HG03045 (cell line): ENCODE data around the gene ARHGEF33.

Source experiments
- ATAC-seq: cut with Tn5 transposase; IDR thresholded peaks from one replicate; pipeline ENCODE4 v1.9.1; 2021; ENCODE audit warnings: mild to moderate bottlenecking, moderate library complexity; ENCODE audit not compliant: unreplicated experiment

Gene ARHGEF33

DNA sequence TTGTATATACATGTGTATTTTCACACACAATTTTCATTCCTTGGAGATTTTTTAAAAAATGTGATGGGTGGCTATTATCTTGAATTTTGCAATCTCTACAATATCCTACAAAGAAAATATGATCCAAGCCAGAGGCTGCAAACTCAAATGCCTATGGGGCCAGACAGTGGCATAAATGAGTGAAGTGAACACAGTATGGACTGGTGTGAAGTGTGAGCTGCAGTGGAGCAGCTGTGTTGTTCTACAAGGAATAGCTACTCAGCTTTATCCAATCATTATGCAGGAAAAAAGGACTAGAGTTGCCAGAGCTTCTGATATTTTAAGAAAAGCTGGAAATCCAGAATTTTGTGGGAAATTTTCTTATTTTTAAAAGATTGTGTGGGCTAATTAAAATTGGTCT lies 62.1 kb downstream of the ARHGEF33 start:
- no peak for ATAC-seq

GRCh38 chr2:38957972-38958371 lies 68.3 kb downstream of the ARHGEF33 start:
- no peak for ATAC-seq

DNA sequence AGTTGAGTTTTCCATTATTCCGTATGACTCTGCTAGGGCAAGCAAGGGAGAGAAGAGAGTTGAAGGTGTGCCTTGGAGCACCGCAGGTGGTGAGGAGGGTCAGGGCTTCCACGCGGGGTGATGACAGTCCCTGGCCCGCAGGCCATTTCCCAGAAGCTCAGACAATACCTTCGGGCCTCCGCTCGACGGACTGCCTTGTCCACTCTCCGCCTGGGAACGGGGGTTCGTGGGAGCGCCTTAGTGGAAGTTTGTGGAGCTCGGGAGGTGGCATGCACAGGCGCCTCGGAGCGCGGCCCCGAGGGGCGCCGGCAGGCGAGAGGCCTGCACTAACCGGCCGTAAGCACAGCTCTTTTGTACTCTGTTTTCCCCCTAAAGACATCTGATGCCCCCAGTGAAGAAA lies 69.8 kb downstream of the ARHGEF33 start:
- no peak for ATAC-seq

DNA sequence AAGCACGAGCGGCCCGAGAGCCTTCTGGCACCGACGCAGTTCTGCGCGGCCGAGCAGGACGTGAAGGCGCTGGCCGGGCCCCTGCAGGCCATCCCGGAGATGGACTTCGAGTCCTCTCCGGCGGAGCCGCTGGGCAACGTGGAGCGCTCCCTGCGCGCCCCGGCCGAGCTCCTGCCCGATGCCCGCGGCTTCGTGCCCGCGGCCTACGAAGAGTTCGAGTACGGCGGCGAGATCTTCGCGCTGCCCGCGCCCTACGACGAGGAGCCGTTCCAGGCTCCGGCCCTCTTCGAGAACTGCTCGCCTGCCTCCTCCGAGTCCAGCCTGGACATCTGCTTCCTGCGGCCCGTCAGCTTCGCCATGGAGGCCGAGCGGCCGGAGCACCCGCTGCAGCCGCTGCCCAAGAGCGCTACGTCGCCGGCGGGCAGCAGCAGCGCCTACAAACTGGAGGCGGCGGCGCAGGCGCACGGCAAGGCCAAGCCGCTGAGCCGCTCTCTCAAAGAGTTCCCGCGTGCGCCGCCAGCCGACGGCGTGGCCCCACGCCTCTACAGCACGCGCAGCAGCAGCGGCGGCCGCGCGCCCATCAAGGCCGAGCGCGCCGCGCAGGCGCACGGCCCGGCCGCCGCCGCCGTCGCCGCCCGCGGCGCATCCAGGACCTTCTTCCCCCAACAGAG lies 70.4 kb downstream of the ARHGEF33 start:
- no peak for ATAC-seq

DNA sequence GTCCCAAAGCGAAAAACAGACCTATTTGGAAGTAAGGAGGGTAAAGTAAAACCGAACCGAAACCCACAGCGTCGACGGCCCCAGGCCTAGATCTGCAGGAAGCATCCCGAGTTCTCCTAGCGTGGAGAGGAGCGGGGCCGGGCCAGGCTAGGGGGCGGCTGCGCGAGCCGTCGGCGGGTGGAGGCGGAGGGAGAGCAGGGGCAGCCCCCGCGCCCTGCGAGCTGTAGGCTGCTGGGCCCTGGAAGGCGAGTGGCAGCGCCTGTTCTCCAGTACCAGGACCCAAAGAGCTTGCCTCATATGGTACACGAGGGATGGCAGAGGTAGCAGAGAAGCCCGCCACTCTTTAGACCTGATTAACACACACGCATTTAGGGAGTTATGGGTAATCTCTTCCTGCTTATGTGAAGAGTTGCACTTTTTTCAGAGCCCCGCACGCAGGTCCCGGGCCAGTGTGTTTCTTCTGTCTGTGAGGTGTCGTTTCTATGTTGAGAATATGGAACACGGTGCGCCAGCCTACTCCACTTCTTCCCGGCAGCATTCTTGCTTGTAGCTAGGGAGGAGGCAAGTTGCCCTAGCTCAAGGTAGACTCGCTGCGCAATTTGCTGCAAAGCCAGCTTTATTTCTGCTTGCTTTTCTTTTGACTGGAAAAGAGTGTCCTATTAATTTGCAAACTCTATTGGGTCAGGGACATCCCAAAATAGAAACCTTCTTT lies 71.1 kb downstream of the ARHGEF33 start:
- no peak for ATAC-seq

DNA sequence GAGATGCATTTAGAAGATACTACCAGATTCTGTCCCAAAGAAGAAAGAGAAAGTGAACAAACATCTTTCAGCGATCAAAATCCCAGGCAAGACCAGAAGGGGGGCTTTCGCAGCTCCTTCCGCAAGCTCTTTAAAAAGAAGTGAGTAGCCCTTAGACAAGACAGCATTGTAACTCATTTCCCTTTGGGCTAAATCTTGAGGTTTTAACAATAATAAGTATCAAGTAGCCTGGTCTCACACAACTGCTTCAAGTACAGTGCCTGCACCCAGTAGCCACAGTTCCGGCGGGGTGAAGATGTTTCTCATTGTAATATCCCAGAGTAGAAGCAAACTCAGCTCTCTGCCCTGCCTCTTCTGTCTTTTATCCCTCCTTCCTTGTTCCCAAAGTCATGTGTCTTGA lies 76.3 kb downstream of the ARHGEF33 start:
- ATAC-seq: no peak

DNA sequence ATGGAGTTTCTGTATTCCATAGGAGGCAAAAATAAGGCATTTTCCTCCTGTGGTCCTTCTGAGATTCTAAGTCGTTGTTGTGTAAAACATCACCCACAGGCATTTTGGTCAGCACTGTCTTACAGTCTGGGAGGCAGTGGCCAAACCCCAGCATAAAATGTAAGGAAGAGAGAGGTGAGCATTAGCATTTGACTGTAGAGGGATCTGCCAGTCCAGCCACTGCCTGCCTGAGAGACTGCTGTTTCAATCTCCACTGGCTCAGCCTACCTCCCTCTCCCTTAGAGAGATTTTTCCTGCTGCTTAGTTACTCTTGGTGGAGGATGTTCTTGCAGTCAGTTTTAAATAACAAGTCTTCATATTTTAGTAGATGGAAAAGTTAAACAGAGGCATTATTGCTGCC lies 77.0 kb downstream of the ARHGEF33 start:
- no peak for ATAC-seq

DNA sequence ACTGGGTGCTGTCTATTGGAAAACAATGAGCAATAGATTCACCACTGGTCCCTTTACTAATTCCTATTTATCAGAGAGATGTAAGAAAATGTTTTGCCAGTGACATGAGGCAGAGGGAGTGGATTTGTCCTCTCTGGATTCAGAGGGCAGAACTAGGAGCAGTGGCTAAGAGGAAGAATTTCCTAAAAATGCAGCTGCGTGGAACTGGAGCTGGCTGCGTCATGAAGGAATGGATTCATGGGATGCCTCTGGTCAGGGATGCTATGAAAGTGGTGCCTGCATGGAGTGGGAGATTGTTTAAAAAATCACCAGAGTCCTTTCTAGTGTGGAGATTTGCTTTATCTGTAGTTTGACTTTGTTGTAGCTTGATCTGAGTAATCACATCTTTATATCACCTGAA lies 78.3 kb downstream of the ARHGEF33 start:
- no peak for ATAC-seq

DNA sequence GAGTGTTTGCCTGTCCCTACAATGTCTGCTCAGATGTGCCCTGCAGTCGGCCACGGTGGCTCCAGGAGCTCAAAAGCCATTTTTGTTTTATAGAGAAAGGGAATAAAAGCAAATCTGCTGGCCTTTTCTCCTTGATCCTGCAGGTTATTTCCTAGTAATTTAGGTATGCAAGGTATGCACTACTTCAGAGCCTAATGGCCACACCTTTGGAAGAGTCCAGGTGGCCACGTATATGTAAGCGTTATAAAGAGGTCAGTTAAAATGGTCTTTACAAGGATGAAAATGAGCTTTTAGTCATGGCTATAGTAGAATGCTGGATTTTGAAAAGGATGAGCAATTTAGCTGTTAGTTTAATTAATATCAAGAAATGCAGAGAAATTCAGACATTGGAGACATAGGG lies 81.7 kb downstream of the ARHGEF33 start:
- no peak for ATAC-seq

- ATAC-seq: no peak
Measured at GRCh38 chr2:38973266-38973665, 83.6 kb downstream of the ARHGEF33 start.

DNA sequence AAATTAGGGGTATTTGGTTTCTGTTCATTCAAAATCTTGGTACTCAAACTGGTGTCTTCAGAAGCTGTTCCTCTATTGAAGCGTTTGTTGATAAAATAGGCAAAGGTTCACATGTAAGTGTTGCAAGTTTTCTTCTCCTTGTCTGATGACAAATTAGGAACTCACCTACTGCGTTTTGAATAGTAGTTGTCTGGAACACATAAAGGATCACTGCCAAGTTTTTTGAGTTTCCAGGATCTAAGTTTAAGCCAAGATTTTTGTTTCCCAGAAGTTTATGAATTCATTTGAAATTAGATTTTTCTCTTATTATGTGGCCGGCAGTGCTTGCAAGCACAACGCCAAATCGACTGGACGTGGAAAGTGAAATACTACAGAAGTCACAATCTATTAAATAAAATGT lies 85.4 kb downstream of the ARHGEF33 start:
- no peak for ATAC-seq

- no peak for ATAC-seq
Measured at GRCh38 chr2:38977047-38977446, 87.4 kb downstream of the ARHGEF33 start.

GRCh38 chr2:38978296-38978903 lies 88.7 kb downstream of the ARHGEF33 start:
- ATAC-seq: no peak

GRCh38 chr2:38978908-38979307 lies 89.2 kb downstream of the ARHGEF33 start:
- ATAC-seq: no peak

DNA sequence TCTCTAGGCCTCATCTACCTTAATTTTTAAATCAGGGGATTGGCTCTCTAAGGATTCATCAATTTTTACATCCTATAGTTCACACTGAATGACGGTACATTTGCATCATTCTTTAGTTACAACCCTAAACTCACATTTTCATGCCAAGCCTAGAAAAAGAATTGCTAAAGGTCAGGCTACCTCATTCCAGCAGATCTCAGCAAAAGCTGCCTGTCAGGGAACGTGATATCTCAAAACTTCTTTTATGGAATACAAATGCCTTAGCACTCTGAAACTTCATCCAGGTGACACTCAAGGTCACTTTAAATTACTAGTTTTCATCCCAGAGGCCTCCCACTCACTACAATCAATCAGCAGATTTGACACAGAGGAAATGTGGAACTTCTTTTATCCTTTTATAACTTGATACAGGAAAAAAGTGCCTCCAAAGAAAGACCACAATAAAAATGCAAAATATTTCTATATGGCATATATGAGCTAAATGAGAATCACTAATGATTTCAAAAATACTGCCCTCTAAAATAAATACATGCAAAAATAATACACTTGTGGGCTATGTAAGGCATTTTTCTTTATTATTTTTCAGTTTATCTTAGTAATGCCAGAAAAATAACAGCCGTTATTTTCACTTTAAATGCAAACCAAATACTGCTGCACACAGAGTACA lies 91.5 kb downstream of the ARHGEF33 start:
- ATAC-seq: no peak

GRCh38 chr2:38981670-38982357 lies 92.1 kb downstream of the ARHGEF33 start:
- ATAC-seq: no peak

DNA sequence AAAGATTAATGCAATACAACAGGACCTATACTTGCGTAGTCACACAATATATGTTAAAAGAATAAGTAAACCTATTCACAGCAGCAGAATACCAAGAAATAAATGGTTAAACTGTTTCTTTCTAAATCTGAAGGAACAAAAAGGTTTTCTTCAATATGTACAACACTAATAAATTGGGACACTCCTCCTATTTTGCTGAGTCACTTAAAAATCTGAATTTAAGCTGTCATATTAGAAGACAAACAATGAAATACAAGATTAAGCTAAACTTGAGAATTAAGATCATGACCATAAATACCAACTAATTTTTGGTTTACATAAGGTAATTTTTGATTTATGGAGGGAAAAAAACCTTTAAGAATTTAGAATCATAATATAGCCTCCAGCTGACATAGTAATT lies 92.8 kb downstream of the ARHGEF33 start:
- ATAC-seq: no peak

DNA sequence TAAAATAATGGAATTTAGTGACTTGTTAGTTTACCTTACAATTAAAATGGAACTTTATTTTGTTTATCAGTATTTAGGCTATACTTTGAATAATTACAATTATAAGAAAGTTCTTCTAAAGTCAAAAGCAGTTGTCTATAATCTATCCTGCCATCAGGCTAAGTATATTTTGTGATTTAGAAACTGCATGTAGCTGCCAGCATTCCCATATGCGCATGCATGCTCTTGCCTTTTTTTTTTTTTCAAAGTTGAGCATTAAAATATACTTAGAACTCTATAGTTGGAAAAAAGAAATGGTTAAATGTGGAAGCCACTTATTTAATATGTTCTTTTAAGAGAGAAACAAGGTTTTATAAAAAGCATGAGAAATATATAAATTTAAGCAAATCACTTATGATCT lies 99.0 kb downstream of the ARHGEF33 start:
- no peak for ATAC-seq

DNA sequence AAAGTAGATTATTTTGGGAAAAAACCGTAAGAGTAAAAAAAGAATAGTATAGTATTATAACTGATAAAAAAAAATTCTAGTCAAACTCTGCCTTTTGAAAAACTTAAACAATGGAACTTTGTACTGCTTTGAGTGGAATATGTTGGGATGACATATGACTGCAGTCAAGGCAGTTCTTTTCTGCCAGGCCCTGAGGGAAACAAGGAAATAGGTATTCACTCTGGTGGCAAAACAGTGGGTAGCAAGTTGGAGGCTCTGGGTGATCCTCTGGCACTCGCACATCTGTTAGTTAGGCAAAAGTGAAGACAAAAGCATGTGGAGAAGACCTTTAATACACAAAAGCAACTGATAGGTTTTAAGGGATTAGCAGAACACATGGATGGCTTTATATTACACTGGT lies 102.2 kb downstream of the ARHGEF33 start:
- no peak for ATAC-seq

- no peak for ATAC-seq
Measured at GRCh38 chr2:38997781-38998180, 108.1 kb downstream of the ARHGEF33 start.

DNA sequence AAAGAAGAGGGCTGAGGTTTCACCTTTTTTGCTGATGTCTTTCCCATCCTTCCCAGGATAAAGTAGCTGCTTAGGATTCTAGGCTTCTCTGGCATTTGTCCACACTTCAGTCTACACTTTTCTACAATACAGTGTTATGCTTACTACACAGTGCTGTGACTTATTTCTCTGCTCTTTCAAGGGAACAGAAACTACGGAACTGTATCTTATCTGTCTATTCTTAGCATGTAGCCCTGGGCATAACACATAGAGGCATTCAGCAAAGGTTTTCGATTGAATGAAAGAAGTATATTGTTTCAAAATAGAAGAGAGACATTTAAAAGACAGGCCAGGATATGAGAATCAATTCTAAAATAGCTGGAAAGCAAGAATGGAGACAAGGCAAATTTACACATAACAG lies 110.9 kb downstream of the ARHGEF33 start:
- ATAC-seq: no peak
